Measurements from ENCODE around the gene PTPRQ.
A peak's percentile ranks its signal among the peaks of the same experiment; 100 is the strongest.

Gene PTPRQ

GRCh38 chr12:80539029-80539428 is 95.0 kb downstream of the PTPRQ start:
- no peak overlapping the region for H3K4me3 ChIP-seq
- no peak overlapping the region for H3K27ac ChIP-seq

- Histone ChIP-seq H3K27ac (no peak overlapping the region), H3K4me3 (no peak overlapping the region)
These were observed 105.3 kb downstream of the PTPRQ start for GRCh38 chr12:80549298-80549697.

- Histone ChIP-seq H3K4me3 (no peak overlapping the region), H3K27ac (no peak overlapping the region)
These were observed 107.9 kb downstream of the PTPRQ start for GRCh38 chr12:80551897-80552296.

- Histone ChIP-seq H3K4me3 (no peak overlapping the region), H3K27ac (peak overlapping the region in 1 of 21 experiments; percentile 28)
These were observed 109.3 kb downstream of the PTPRQ start for GRCh38 chr12:80553316-80553715.

GRCh38 chr12:80556566-80556965 is 112.5 kb downstream of the PTPRQ start:
- H3K27ac ChIP-seq = no peak overlapping the region

GRCh38 chr12:80559766-80560165 is 115.7 kb downstream of the PTPRQ start:
- H3K4me3 ChIP-seq = no peak overlapping the region
- H3K27ac ChIP-seq = no peak overlapping the region

More at GRCh38 chr12:80556566-80556965, 112.5 kb downstream of the PTPRQ start:
- no peak overlapping the region for H3K4me3 ChIP-seq

- Histone ChIP-seq H3K27ac (no peak overlapping the region), H3K4me3 (no peak overlapping the region)
These were observed 121.2 kb downstream of the PTPRQ start for GRCh38 chr12:80565271-80565670.

GRCh38 chr12:80567401-80567800 is 123.4 kb downstream of the PTPRQ start:
- Histone ChIP-seq H3K27ac (no peak overlapping the region), H3K4me3 (no peak overlapping the region)

- Histone ChIP-seq H3K4me3 (no peak overlapping the region), H3K27ac (no peak overlapping the region)
These were observed 132.8 kb downstream of the PTPRQ start for GRCh38 chr12:80576641-80577418.

GRCh38 chr12:80580254-80580653 is 136.2 kb downstream of the PTPRQ start:
- H3K27ac ChIP-seq = peak overlapping the region in 1 of 21 experiments; percentile 35
- H3K4me3 ChIP-seq = no peak overlapping the region

GRCh38 chr12:80581783-80582182 is 137.7 kb downstream of the PTPRQ start:
- Histone ChIP-seq H3K27ac (no peak overlapping the region), H3K4me3 (no peak overlapping the region)

GRCh38 chr12:80582431-80582830 is 138.4 kb downstream of the PTPRQ start:
- Histone ChIP-seq H3K4me3 (no peak overlapping the region), H3K27ac (no peak overlapping the region)

- Histone ChIP-seq H3K27ac (no peak overlapping the region), H3K4me3 (no peak overlapping the region)
These were observed 145.0 kb downstream of the PTPRQ start for GRCh38 chr12:80589077-80589476.

- Histone ChIP-seq H3K4me3 (no peak overlapping the region), H3K27ac (no peak overlapping the region)
These were observed 146.1 kb downstream of the PTPRQ start for GRCh38 chr12:80590085-80590484.

GRCh38 chr12:80593766-80594165 is 149.7 kb downstream of the PTPRQ start:
- Histone ChIP-seq H3K27ac (no peak overlapping the region), H3K4me3 (no peak overlapping the region)

- no peak overlapping the region for H3K4me3 ChIP-seq
These were observed 152.5 kb downstream of the PTPRQ start for GRCh38 chr12:80596509-80596908.

GRCh38 chr12:80598004-80598606 is 154.1 kb downstream of the PTPRQ start:
- H3K4me3 ChIP-seq = no peak overlapping the region
- no peak overlapping the region for H3K27ac ChIP-seq

More at GRCh38 chr12:80596509-80596908, 152.5 kb downstream of the PTPRQ start:
- H3K27ac ChIP-seq = no peak overlapping the region

- Histone ChIP-seq H3K27ac (no peak overlapping the region), H3K4me3 (no peak overlapping the region)
These were observed 158.4 kb downstream of the PTPRQ start for GRCh38 chr12:80602455-80602854.

- Histone ChIP-seq H3K4me3 (no peak overlapping the region), H3K27ac (no peak overlapping the region)
These were observed 163.5 kb downstream of the PTPRQ start for GRCh38 chr12:80607361-80608135.

- Histone ChIP-seq H3K4me3 (no peak overlapping the region), H3K27ac (no peak overlapping the region)
These were observed 173.7 kb downstream of the PTPRQ start for GRCh38 chr12:80617733-80618132.

- no peak overlapping the region for H3K4me3 ChIP-seq
- no peak overlapping the region for H3K27ac ChIP-seq
These were observed 176.2 kb downstream of the PTPRQ start for GRCh38 chr12:80620281-80620680.
